H1 (cell line): Measurements from ENCODE around the gene KCNJ9. TPM values are rescaled to one million over a fixed set of nuclear protein-coding genes. Genes with fewer than 3 reads are reported as not detected.

Experiments used
- CTCF ChIA-PET: fragments of 300-600 bp; sonication (Branson Sonifier 250); formaldehyde crosslinking; loops from one replicate; lab custom pipeline; 2021; ENCODE audit not compliant: partially characterized antibody; lab: Charles Lee
- POLR2A ChIA-PET: fragments of 300-600 bp; sonication (Branson Sonifier 250); formaldehyde crosslinking; loops from one replicate; lab custom pipeline; 2021; ENCODE audit warnings: inconsistent platforms; ENCODE audit not compliant: partially characterized antibody; lab: Charles Lee
- DNase-seq, 2 experiments: peaks; one replicate each; pipeline versions ENCODE4 v3.0.0 to v3.0.0-alpha.2; 2010 to 2022; ENCODE audit warnings: low spot score in 2 of 2, low read depth in 1 of 2, mixed read lengths in 1 of 2
- FAIRE-seq: peaks from 2 replicates; lab custom pipeline; 2011; peaks lifted over from hg19 to GRCh38; lab: Jason Lieb, UNC
- H2AFZ ChIP-seq: 2 replicates; pipeline ENCODE4 v1.8.1; 2012; ENCODE audit warnings: low read length, inconsistent platforms
- H2AK5ac ChIP-seq: 2 replicates; pipeline ENCODE4 v1.6.1; 2013; ENCODE audit warnings: low read depth, low read length
- H2BK120ac ChIP-seq: replicated peaks from 2 replicates; pipeline ENCODE3; 2013; ENCODE audit warnings: low read depth, low read length, inconsistent platforms
- H2BK12ac ChIP-seq: 2 replicates; pipeline ENCODE4 v1.6.1; 2013; ENCODE audit warnings: low read depth, low read length
- H2BK15ac ChIP-seq: 2 replicates; pipeline ENCODE4 v1.6.1; 2013; ENCODE audit warnings: low read length
- H2BK20ac ChIP-seq: 2 replicates; pipeline ENCODE4 v1.6.1; 2013; ENCODE audit warnings: low read length
- H2BK5ac ChIP-seq: 2 replicates; pipeline ENCODE4 v1.6.1; 2013; ENCODE audit warnings: low read depth, low read length
- H3K14ac ChIP-seq: 2 replicates; pipeline ENCODE4 v1.6.1; 2013; ENCODE audit warnings: inconsistent platforms; ENCODE audit not compliant: insufficient read length
- H3K18ac ChIP-seq: 2 replicates; pipeline ENCODE4 v1.6.1; 2013; ENCODE audit warnings: low read length; ENCODE audit errors: extremely low read depth
- H3K23ac ChIP-seq: 2 replicates; pipeline ENCODE4 v1.6.1; 2013; ENCODE audit warnings: inconsistent platforms; ENCODE audit not compliant: insufficient read length
- H3K23me2 ChIP-seq: 2 replicates; pipeline ENCODE4 v1.6.1; 2013; ENCODE audit warnings: low read depth, low read length
- H3K27ac ChIP-seq: 2 replicates; pipeline ENCODE4 v1.6.1; 2011; ENCODE audit warnings: low read depth, low read length, inconsistent platforms
- H3K27me3 ChIP-seq, 4 experiments: replicated peaks in 1 of 4; 1 replicate in 1 of 4; 2 replicates in 3 of 4; pipeline versions ENCODE4 v1.6.1 to v1.8.1; 2011 to 2013; ENCODE audit warnings: low read length in 3 of 4, mild to moderate bottlenecking in 3 of 4, inconsistent platforms in 2 of 4, mixed read lengths in 2 of 4, moderate library complexity in 1 of 4; ENCODE audit not compliant: control insufficient read depth in 3 of 4, insufficient read depth in 3 of 4; ENCODE audit errors: extremely low read depth in 1 of 4
- H3K36me3 ChIP-seq, 4 experiments: 2 replicates each; pipeline versions ENCODE4 v1.6.1 to v1.8.1; 2011 to 2013; ENCODE audit warnings: mild to moderate bottlenecking in 4 of 4, low read length in 3 of 4, moderate library complexity in 2 of 4, control low read depth in 1 of 4, inconsistent platforms in 1 of 4; ENCODE audit not compliant: insufficient read depth in 4 of 4, control insufficient read depth in 2 of 4
- H3K4ac ChIP-seq: replicated peaks from 2 replicates; pipeline ENCODE3; 2013; ENCODE audit warnings: low read length, low read depth, mixed read lengths, inconsistent platforms; ENCODE audit not compliant: insufficient read length
- H3K4me1 ChIP-seq, 4 experiments: replicated peaks in 1 of 4; 1 replicate in 1 of 4; 2 replicates in 3 of 4; pipeline versions ENCODE4 v1.6.1 to v1.8.1; 2011 to 2013; ENCODE audit warnings: low read length in 3 of 4, inconsistent platforms in 2 of 4, mixed read lengths in 1 of 4; ENCODE audit not compliant: insufficient read depth in 4 of 4, control insufficient read depth in 3 of 4
- H3K4me2 ChIP-seq, 2 experiments: 2 replicates each; pipeline versions ENCODE4 v1.6.1 to v1.8.1; 2011 to 2013; ENCODE audit warnings: low read depth in 2 of 2, low read length in 2 of 2, control low read depth in 1 of 2, inconsistent platforms in 1 of 2, mild to moderate bottlenecking in 1 of 2; ENCODE audit not compliant: insufficient read depth in 1 of 2
- H3K4me3 ChIP-seq, 4 experiments: fragments of 200-600, 300-600 bp in 1 of 4; sonication (generic), shearing (Covaris generic), sonication (Bioruptor Twin) in 1 of 4; 2 replicates each; pipeline versions ENCODE4 v1.5.1 to v1.8.1; 2011 to 2016; ENCODE audit warnings: low read length in 4 of 4, low read depth in 3 of 4, control low read depth in 2 of 4, inconsistent platforms in 2 of 4, mild to moderate bottlenecking in 2 of 4, mixed read lengths in 1 of 4, moderate library complexity in 1 of 4; ENCODE audit not compliant: insufficient read depth in 2 of 4; ENCODE audit errors: extremely low read depth in 1 of 4
- H3K56ac ChIP-seq: replicated peaks from 2 replicates; pipeline ENCODE3; 2013; ENCODE audit warnings: low read depth, mild to moderate bottlenecking, mixed read lengths, low read length, inconsistent platforms; ENCODE audit not compliant: insufficient read length
- H3K79me1 ChIP-seq: 2 replicates; pipeline ENCODE4 v1.6.1; 2013; ENCODE audit warnings: low read depth, low read length, control low read depth
- H3K79me2 ChIP-seq, 2 experiments: 2 replicates each; pipeline versions ENCODE4 v1.6.1 to v1.8.1; 2012 to 2013; ENCODE audit warnings: low read length in 2 of 2, mild to moderate bottlenecking in 2 of 2, inconsistent platforms in 1 of 2; ENCODE audit not compliant: insufficient read depth in 2 of 2, control insufficient read depth in 1 of 2
- H3K9ac ChIP-seq, 4 experiments: replicated peaks in 1 of 4; 1 replicate in 1 of 4; 2 replicates in 3 of 4; pipeline versions ENCODE4 v1.6.1 to v1.8.1; 2011 to 2013; ENCODE audit warnings: low read depth in 3 of 4, low read length in 3 of 4, control low read depth in 2 of 4, mild to moderate bottlenecking in 2 of 4, moderate library complexity in 2 of 4, inconsistent platforms in 1 of 4; ENCODE audit errors: extremely low read depth in 1 of 4
- H3K9me3 ChIP-seq, 2 experiments: 2 replicates each; pipeline versions ENCODE4 v1.6.1 to v1.8.1; 2012 to 2013; ENCODE audit warnings: mild to moderate bottlenecking in 2 of 2, moderate library complexity in 2 of 2, control low read depth in 1 of 2, inconsistent platforms in 1 of 2, low read depth in 1 of 2, low read length in 1 of 2, mixed read lengths in 1 of 2; ENCODE audit not compliant: insufficient read depth in 2 of 2
- H4K20me1 ChIP-seq, 2 experiments: replicated peaks in 1 of 2; 2 replicates each; pipeline versions ENCODE3 to v1.8.1; 2011 to 2013; ENCODE audit warnings: inconsistent platforms in 2 of 2, low read length in 2 of 2, mild to moderate bottlenecking in 1 of 2; ENCODE audit not compliant: insufficient read depth in 2 of 2, control insufficient read depth in 1 of 2
- H4K5ac ChIP-seq: 2 replicates; pipeline ENCODE4 v1.6.1; 2013; ENCODE audit warnings: low read length, low read depth, mixed read lengths, inconsistent platforms; ENCODE audit not compliant: insufficient read length
- H4K8ac ChIP-seq: 2 replicates; pipeline ENCODE4 v1.8.0; 2013; ENCODE audit warnings: mild to moderate bottlenecking, moderate library complexity, low read length, inconsistent platforms; ENCODE audit not compliant: insufficient read depth; ENCODE audit errors: extremely low read depth
- H4K91ac ChIP-seq: replicated peaks from 2 replicates; pipeline ENCODE3; 2013; ENCODE audit warnings: low read length, mixed read lengths, inconsistent platforms; ENCODE audit not compliant: insufficient read length
- CHD1 ChIP-seq: IDR thresholded peaks from 2 replicates; pipeline ENCODE4 v1.6.1; 2012; ENCODE audit warnings: low read depth, low read length, improper control_type of control experiment
- HDAC6 ChIP-seq: IDR thresholded peaks from one replicate; pipeline ENCODE4 v1.7.1; 2012; ENCODE audit warnings: low read depth, mild to moderate bottlenecking, inconsistent platforms, low read length, moderate library complexity
- POLR2AphosphoS5 ChIP-seq: IDR thresholded peaks from 2 replicates; pipeline ENCODE4 v1.6.1; 2011; ENCODE audit warnings: low read depth, low read length
- RFX5 ChIP-seq: IDR thresholded peaks from 2 replicates; pipeline ENCODE4 v1.6.1; 2011; ENCODE audit warnings: low read depth, low read length, improper control_type of control experiment, borderline replicate concordance
- TAF1 ChIP-seq: IDR thresholded peaks from 2 replicates; pipeline ENCODE4 v1.6.1; 2011; ENCODE audit warnings: mild to moderate bottlenecking, low read depth, low read length
- WGBS, 2 experiments: shearing (Covaris generic) in 1 of 2; methylation state at CpG; one replicate each; pipeline versions ENCODE4 v1.1.6 to v1.1.7; 2013 to 2015; ENCODE audit warnings: low lambda C conversion rate in 2 of 2, mixed read lengths in 2 of 2, inconsistent platforms in 1 of 2, low coverage in 1 of 2, missing lambda C conversion rate in 1 of 2; ENCODE audit not compliant: insufficient replicate concordance in 2 of 2, insufficient coverage in 1 of 2, insufficient read length in 1 of 2; ENCODE audit errors: extremely low coverage in 1 of 2, missing lambda C conversion rate in 1 of 2; 5-methylcytosine and 5-hydroxymethylcytosine counted together
- polyA plus RNA-seq, 7 experiments: library from polyadenylated mRNA; depleted of rRNA in 3 of 7; stranded (reverse) in 5 of 7; unstranded in 2 of 7; fragments of >200 nt in 5 of 7; fragments of 200-250 nt in 2 of 7; gene quantifications; 1 replicate in 5 of 7; 2 replicates in 1 of 7; 4 replicates in 1 of 7; pipeline versions ENCODE4 v1.2.1 to v1.2.3, GENCODE V29; 2011 to 2013; ENCODE audit warnings: missing spikeins in 2 of 7, mixed read lengths in 2 of 7
- total RNA-seq: library from RNA; stranded (reverse); fragmentation: NEBNext Ultra II Directional; extraction: Animal tissue kit (Norgen Biotek cat#: 25700); gene quantifications from 2 replicates; pipeline ENCODE4 v1.2.1, GENCODE V29; 2021

KCNJ9 gene
- total and polyA plus RNA-seq, 2 of the 8 experiments (the other 6 are each of a cell fraction or from before 2014, with no cell fraction given), result 0.02 to 0.13 TPM

- no peaks in the 10 kb centered on the region for H4K20me1 ChIP-seq
- H2BK20ac ChIP-seq, result no peak overlapping the region
- no peak overlapping the region for H2BK5ac ChIP-seq
- no peak overlapping the region for H2BK120ac ChIP-seq
- ChIA-PET CTCF (interaction anchor here (0.8 to 1.5 kb wide), 4 partner anchors 19 to 58 kb away, joined by 3 read pairs; no protein-coding TSS in a partner anchor), POLR2A (interaction anchor here (1.3 to 3.5 kb wide), 2 partner anchors 9 to 20 kb away, joined by 4 to 10 read pairs; partner anchors contain the start of gene ATP1A2)
- H3K27me3 ChIP-seq, result no peaks in the 10 kb centered on the region
- no peak overlapping the region for H2BK12ac ChIP-seq
- H2AK5ac ChIP-seq, result no peak overlapping the region
- no peak overlapping the region for H3K23ac ChIP-seq
- H2BK15ac ChIP-seq, result no peak overlapping the region
- H3K14ac ChIP-seq, result no peak overlapping the region
- H2AFZ ChIP-seq, result no peak overlapping the region
- no peak overlapping the region for H3K9ac ChIP-seq
- peaks cover 2 to 48% (median 27%) of the 10 kb centered on the region in 4 experiments; a peak in 6 of 8 replicates for H3K36me3 ChIP-seq
- no peak overlapping the region for H4K91ac ChIP-seq
- no peak overlapping the region for H3K4ac ChIP-seq
- no peak overlapping the region for H3K56ac ChIP-seq
- H3K18ac ChIP-seq, result no peak overlapping the region
- TF ChIP-seq CHD1 (no peak), RFX5 (no peak), POLR2AphosphoS5 (no peak), TAF1 (no peak), HDAC6 (no peak)
- TF ChIP-seq, all 59 proteins: peak for 0
- H3K27ac ChIP-seq, result no peak overlapping the region
- no peaks in the 10 kb centered on the region; the same call in 1 of the 2 replicates for H3K79me1 ChIP-seq
- peaks cover 5% of the 10 kb centered on the region; the same call in 1 of the 2 replicates for H3K23me2 ChIP-seq
- FAIRE-seq (no peak), DNase-seq (no peak)
- H4K5ac ChIP-seq, result no peak overlapping the region
- H4K8ac ChIP-seq, result no peak overlapping the region
- H3K9me3 ChIP-seq, result no peaks in the 10 kb centered on the region
- no peak overlapping the region for H3K4me3 ChIP-seq
- H3K4me2 ChIP-seq, result no peak overlapping the region
- WGBS, 2 experiments, result 94% methylated on average over 20 of the region's 22 CpGs; no CpG with 5 or more reads in 1 of the 2 experiments
- no peaks in the 10 kb centered on the region for H3K79me2 ChIP-seq
- H3K4me1 ChIP-seq, result no peaks in the 10 kb centered on the region
These were observed 55.0 kb downstream of the KCNJ9 start for GRCh38 chr1:160136121-160136925.
